HCT116 (cell line): ENCODE data around the gene PCSK2.

Source experiments
- CTCF ChIP-seq, 3 experiments: fragments of 200-600 bp in 1 of 3; sonication (generic) in 1 of 3; IDR thresholded peaks in 2 of 3; conservative IDR thresholded peaks in 1 of 3; 2 replicates each; pipeline ENCODE4 v1.5.1; 2012 to 2017; ENCODE audit warnings: low read depth in 2 of 3, low read length in 2 of 3, antibody characterized with exemption in 1 of 3, borderline replicate concordance in 1 of 3, control low read depth in 1 of 3, mild to moderate bottlenecking in 1 of 3, mixed read lengths in 1 of 3, mixed run types in 1 of 3, moderate library complexity in 1 of 3; ENCODE audit not compliant: insufficient read depth in 1 of 3
- EZH2 ChIP-seq: fragments of 200-600 bp; sonication (generic); IDR thresholded peaks from 2 replicates; pipeline ENCODE4 v1.6.1; 2017; ENCODE audit warnings: antibody characterized with exemption, mixed run types
- JUND ChIP-seq: IDR thresholded peaks from 2 replicates; pipeline ENCODE4 v1.6.1; 2012
- POLR2A ChIP-seq: IDR thresholded peaks from 2 replicates; pipeline ENCODE4 v1.7.0; 2011; ENCODE audit warnings: borderline replicate concordance; ENCODE audit not compliant: insufficient read depth, insufficient read length; ENCODE audit errors: extremely low read depth
- POLR2AphosphoS5 ChIP-seq: IDR thresholded peaks from 2 replicates; pipeline ENCODE4 v1.6.1; 2011; ENCODE audit warnings: mild to moderate bottlenecking, low read depth, low read length, moderate library complexity
- ZNF274 ChIP-seq: fragments of 200-500 bp; sonication (Bioruptor generic); IDR thresholded peaks from 2 replicates; pipeline ENCODE4 v1.6.1; 2014; ENCODE audit warnings: mild to moderate bottlenecking, low read depth, low read length, inconsistent platforms
- TF ChIP-seq, protein P1 (sequence below): IDR thresholded peaks from 2 replicates; pipeline ENCODE4 v1.6.1; 2011; ENCODE audit warnings: mild to moderate bottlenecking, low read length, moderate library complexity; ENCODE audit not compliant: insufficient replicate concordance; ENCODE audit errors: extremely low read depth
- TF ChIP-seq, protein P2 (sequence below): IDR thresholded peaks from 2 replicates; pipeline ENCODE4 v1.6.1; 2012; ENCODE audit warnings: low read depth

- no peak for TF ChIP-seq CTCF (IDR thresholded peaks at IDR 0.05 in 2 of 3, conservative IDR thresholded peaks at IDR 0.05 in 1 of 3; ENCODE audit: borderline replicate concordance in 1 of 3, insufficient read depth in 1 of 3, low read depth in 2 of 3, low read length in 2 of 3)
- no peak for TF ChIP-seq EZH2
- TF ChIP-seq JUND, result no peak
- TF ChIP-seq, protein P1, sequence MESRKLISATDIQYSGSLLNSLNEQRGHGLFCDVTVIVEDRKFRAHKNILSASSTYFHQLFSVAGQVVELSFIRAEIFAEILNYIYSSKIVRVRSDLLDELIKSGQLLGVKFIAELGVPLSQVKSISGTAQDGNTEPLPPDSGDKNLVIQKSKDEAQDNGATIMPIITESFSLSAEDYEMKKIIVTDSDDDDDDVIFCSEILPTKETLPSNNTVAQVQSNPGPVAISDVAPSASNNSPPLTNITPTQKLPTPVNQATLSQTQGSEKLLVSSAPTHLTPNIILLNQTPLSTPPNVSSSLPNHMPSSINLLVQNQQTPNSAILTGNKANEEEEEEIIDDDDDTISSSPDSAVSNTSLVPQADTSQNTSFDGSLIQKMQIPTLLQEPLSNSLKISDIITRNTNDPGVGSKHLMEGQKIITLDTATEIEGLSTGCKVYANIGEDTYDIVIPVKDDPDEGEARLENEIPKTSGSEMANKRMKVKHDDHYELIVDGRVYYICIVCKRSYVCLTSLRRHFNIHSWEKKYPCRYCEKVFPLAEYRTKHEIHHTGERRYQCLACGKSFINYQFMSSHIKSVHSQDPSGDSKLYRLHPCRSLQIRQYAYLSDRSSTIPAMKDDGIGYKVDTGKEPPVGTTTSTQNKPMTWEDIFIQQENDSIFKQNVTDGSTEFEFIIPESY, result no peak
- TF ChIP-seq POLR2AphosphoS5, result no peak
- TF ChIP-seq ZNF274, result no peak
- no peak for TF ChIP-seq POLR2A
- TF ChIP-seq, protein P2, sequence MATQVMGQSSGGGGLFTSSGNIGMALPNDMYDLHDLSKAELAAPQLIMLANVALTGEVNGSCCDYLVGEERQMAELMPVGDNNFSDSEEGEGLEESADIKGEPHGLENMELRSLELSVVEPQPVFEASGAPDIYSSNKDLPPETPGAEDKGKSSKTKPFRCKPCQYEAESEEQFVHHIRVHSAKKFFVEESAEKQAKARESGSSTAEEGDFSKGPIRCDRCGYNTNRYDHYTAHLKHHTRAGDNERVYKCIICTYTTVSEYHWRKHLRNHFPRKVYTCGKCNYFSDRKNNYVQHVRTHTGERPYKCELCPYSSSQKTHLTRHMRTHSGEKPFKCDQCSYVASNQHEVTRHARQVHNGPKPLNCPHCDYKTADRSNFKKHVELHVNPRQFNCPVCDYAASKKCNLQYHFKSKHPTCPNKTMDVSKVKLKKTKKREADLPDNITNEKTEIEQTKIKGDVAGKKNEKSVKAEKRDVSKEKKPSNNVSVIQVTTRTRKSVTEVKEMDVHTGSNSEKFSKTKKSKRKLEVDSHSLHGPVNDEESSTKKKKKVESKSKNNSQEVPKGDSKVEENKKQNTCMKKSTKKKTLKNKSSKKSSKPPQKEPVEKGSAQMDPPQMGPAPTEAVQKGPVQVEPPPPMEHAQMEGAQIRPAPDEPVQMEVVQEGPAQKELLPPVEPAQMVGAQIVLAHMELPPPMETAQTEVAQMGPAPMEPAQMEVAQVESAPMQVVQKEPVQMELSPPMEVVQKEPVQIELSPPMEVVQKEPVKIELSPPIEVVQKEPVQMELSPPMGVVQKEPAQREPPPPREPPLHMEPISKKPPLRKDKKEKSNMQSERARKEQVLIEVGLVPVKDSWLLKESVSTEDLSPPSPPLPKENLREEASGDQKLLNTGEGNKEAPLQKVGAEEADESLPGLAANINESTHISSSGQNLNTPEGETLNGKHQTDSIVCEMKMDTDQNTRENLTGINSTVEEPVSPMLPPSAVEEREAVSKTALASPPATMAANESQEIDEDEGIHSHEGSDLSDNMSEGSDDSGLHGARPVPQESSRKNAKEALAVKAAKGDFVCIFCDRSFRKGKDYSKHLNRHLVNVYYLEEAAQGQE, result no peak
Measured at GRCh38 chr20:17423782-17424181, 196.9 kb downstream of the PCSK2 start.
